Epithelial cell of proximal tubule (primary cell): ENCODE measurements around the gene PRKAR1B. TPM values are rescaled to one million over a fixed set of nuclear protein-coding genes. Genes with fewer than 3 reads are reported as not detected.
A peak's percentile ranks its signal among the peaks of the same experiment; 100 is the strongest.
"Not testable (repeated sequence)": the region's sequence is repeated elsewhere in the genome, so short reads cannot be mapped to it uniquely, and the experiment has no call there.

Experiments used
- DNase-seq: peaks from one replicate; pipeline ENCODE4 v3.0.0-alpha.2; 2011; ENCODE audit warnings: low read depth
- H3K4me3 ChIP-seq: 2 replicates; pipeline ENCODE4 v1.5.1; 2011; ENCODE audit warnings: low read depth, mild to moderate bottlenecking, low read length
- total RNA-seq: library from RNA; depleted of rRNA; stranded (reverse); fragments of >200 nt; gene quantifications from 2 replicates; pipeline ENCODE4 v1.2.3, GENCODE V29; 2015
- TF ChIP-seq, protein P1 (sequence below): conservative IDR thresholded peaks from 2 replicates; pipeline ENCODE4 v1.5.1; 2012; ENCODE audit warnings: low read depth, mild to moderate bottlenecking, low read length

The PRKAR1B gene
- total RNA-seq, 1 donor from 2014 or later = 12.2 TPM

GRCh38 chr7:641966-642365, 85.1 kb downstream of the PRKAR1B start:
- no peak overlapping the region for H3K4me3 ChIP-seq
- TF ChIP-seq, protein P1, sequence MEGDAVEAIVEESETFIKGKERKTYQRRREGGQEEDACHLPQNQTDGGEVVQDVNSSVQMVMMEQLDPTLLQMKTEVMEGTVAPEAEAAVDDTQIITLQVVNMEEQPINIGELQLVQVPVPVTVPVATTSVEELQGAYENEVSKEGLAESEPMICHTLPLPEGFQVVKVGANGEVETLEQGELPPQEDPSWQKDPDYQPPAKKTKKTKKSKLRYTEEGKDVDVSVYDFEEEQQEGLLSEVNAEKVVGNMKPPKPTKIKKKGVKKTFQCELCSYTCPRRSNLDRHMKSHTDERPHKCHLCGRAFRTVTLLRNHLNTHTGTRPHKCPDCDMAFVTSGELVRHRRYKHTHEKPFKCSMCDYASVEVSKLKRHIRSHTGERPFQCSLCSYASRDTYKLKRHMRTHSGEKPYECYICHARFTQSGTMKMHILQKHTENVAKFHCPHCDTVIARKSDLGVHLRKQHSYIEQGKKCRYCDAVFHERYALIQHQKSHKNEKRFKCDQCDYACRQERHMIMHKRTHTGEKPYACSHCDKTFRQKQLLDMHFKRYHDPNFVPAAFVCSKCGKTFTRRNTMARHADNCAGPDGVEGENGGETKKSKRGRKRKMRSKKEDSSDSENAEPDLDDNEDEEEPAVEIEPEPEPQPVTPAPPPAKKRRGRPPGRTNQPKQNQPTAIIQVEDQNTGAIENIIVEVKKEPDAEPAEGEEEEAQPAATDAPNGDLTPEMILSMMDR = no peak
- DNase-seq = no peak

DNA sequence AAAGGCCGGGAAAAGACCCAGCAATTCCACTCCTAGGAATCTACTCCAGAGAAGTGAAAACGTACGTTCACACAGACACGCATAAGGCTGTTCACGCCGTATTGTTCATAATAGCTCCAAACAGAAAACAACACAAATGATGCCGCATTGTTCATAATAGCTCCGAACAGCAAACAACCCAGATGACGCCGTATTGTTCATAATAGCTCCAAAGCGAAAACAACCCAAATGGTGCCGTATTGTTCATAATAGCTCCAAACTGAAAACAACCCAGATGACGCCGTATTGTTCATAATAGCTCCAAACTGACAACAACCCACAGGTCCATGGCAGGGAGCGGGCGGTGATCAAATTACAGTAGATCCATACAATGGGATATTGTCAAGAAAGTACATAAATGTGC, 85.8 kb downstream of the PRKAR1B start:
- TF ChIP-seq, protein P1 = no peak
- no peak overlapping the region for H3K4me3 ChIP-seq
- DNase-seq = no peak

DNA sequence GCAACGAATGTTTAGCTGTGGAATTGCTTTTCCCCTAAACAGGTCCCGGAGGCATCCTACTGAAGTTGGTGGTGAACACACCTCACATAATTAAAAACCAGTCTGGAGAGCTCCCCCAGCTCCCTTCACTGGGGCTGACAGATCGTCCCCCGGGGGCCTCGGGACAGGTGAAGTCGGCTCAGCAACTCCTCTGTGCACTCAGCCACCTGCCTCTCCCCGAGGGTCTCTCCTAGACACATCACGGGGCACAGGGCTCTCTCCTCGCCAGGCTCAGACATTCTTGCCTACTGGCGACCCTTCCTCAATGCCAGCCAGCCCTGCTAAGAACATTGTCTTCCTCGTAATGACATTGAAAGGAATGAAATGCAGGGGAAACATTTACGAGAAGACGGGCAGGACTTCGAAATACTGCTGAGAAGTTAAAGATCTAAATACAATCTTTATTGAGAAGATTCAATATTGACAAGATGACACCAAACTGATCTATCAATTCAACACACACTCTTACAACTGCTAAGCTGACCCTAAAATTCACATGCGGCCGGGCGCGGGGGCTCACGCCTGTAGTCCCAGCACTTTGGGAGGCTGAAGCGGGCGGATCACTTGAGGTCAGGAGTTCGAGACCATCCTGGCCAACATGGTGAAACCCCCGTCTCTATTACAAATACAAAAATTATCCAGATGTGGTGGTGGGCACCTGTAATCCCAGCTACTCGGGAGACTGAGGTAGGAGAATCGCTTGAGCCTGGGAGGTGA, 88.6 kb downstream of the PRKAR1B start:
- no peak for DNase-seq
- TF ChIP-seq, protein P1 = no peak

GRCh38 chr7:637826-638225, 89.3 kb downstream of the PRKAR1B start:
- no peak for DNase-seq
- H3K4me3 ChIP-seq = no peak overlapping the region
- TF ChIP-seq, protein P1 = no peak

More for the DNA sequence above, 88.6 kb downstream of the PRKAR1B start:
- no peak overlapping the region for H3K4me3 ChIP-seq

- no peak overlapping the region for H3K4me3 ChIP-seq
- no peak for DNase-seq
- TF ChIP-seq, protein P1 = peak; percentile 52
These were observed 90.7 kb downstream of the PRKAR1B start for GRCh38 chr7:636396-636795.

- not testable (repeated sequence) for DNase-seq, H3K4me3 ChIP-seq
These were observed 91.2 kb downstream of the PRKAR1B start for GRCh38 chr7:635687-636382.

DNA sequence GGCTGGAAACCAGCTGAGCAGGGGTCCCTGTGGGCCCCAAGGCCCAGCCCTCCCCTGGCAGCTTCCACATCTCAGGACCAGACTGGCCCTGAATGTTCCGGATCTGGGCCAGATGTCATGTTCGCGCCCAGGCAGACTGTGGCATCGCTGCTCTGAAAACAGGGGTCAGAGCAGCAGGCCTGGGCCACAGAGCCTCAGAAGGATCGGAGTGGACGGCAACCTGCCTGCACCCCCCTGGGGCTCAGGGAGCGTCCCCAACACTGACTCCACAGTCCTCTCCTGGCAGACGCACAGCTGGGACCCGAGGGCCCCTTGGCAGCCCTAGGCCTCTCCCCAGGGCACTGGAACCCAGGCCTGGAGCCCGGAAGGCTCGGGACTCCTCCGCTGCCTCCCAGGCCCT, 91.9 kb downstream of the PRKAR1B start:
- H3K4me3 ChIP-seq = no peak overlapping the region
- DNase-seq = no peak
- TF ChIP-seq, protein P1 = no peak
